Endothelial cell of hepatic sinusoid (primary cell): ENCODE data around the gene GOLGA1.
"Not testable (repeated sequence)": the region's sequence is repeated elsewhere in the genome, so short reads cannot be mapped to it uniquely, and the experiment has no call there.

Experiments
- in situ Hi-C: cut with HindIII; loops from 2 replicates; pipeline ENCODE4 v1.10.0; 2017; ENCODE audit warnings: low sequenced_read_pairs

The GOLGA1 gene, protein sequence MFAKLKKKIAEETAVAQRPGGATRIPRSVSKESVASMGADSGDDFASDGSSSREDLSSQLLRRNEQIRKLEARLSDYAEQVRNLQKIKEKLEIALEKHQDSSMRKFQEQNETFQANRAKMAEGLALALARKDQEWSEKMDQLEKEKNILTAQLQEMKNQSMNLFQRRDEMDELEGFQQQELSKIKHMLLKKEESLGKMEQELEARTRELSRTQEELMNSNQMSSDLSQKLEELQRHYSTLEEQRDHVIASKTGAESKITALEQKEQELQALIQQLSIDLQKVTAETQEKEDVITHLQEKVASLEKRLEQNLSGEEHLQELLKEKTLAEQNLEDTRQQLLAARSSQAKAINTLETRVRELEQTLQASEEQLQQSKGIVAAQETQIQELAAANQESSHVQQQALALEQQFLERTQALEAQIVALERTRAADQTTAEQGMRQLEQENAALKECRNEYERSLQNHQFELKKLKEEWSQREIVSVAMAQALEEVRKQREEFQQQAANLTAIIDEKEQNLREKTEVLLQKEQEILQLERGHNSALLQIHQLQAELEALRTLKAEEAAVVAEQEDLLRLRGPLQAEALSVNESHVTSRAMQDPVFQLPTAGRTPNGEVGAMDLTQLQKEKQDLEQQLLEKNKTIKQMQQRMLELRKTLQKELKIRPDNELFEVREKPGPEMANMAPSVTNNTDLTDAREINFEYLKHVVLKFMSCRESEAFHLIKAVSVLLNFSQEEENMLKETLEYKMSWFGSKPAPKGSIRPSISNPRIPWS

DNA sequence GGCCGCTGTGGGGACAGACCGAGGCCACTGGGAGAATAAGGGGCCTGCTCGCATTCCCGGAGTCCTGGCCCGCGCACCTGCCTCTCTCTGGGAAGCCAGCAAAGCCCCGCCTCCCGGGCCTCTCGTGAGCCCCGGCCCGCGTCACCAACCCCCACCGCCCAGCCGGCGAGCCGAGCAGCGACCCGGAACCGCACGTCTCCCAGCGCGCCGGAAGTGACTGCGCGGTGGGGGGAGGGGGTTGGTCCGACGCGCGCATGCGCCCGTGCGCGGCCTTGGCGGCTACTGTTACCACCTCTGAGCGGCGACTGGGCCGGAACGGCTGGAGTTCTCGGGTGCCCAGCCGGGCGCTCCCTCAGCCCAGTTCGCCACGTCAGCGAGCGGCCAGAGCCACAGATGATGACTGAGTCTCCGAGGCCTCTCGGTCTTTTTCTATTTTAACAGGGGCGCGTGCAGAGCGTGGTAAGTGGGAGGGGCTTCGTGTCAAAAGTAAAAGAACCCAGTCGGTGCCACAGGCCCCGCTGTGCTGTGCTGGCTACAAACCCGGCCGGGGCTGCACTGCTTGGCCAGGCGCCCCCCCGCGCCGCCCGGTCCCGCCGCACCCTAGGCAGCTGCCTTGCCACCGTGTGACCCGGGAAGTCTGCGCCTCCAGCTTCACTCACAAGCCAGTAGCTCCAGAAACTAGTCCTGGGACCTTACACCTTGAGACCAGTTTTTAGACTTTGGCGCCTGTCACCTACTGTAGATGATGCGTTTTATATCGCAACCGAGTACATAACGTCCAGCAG is at the start of gene GOLGA1:
TSS of gene GOLGA1 (minus strand) at position 190 of the 785 bp plus-strand sequence. CDS start 2,372 bp downstream, outside the sequence.
- in situ Hi-C loops = no loop called here

DNA sequence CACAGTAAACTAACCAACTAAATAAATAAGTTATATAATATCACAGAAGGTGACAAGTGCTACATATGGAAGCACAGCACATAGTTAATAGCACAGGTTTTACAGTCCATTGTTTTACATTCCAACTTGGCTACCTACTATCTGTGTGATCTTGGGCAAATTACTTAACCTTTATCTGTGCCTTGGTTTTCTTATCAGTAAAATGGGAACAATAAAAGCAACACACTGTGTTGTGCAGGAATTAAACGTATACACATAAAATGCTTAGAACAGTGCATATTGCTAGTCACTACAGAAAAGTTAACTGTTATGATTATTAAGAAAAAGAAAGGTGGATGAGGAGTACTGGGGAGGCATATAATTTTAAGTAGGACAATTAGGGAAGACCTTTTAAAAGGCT is 42.8 kb upstream of the GOLGA1 start:
- in situ Hi-C loops = no loop called here

DNA sequence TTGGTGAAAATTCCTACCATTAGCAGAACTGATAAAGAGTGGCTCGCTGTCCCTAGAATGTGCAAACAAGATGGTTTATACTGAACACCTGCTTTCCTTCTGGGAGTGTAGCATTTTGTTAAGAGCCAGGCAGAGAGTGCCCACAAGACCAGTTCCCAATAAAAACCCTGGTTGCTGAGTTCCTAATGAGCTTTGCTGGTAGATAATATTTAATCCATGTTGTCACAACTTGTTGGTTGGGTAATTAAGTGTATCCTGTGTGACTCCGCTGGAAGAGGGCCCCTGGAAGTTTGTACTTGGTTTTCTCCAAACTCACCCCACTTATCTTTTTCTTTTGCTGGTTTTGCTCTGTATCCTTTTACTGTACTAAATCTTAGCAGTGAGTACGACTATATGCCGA is 39.5 kb upstream of the GOLGA1 start:
- in situ Hi-C loops = no loop called here

DNA sequence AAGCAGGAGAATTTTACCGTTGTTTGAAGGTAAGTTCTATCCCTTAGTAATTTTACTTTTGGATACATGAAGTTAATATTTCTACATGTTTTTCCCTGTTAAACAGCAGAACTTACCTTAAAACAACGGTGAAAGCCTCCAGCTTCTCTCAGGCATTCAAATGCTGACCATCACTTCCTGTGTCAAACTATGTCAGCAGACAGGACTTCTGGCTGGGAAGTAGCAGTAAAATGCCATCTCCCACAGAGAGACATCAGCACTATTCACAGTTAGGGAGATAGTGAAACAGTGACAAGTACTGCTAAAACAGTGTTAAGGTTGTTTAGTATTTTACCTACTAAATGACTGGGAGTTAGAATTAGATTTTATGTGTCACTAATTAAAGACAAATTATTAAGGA is 34.2 kb upstream of the GOLGA1 start:
- in situ Hi-C loops = no loop called here

DNA sequence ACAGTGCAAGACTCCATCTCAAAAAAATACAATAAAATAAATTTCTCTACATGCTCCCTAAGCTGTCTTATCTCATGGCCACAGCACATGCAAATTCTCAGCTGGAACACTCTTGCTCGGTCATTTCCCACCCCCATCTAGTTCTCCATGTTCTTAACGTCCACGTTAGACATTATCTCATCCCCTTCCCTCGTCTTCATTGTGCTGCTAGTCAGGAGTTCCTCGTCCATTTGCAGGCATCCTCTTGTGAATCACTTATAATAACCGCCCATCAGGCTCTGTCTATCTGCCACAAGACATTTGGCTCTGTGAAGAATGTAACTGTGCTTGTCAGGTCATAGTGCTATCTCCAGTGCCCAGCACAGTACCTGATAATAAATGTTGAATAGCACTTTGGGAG is 32.9 kb upstream of the GOLGA1 start:
- in situ Hi-C loops = loop anchor here (5.0 kb wide), 1 partner anchor 83 kb away; no protein-coding TSS in a partner anchor

GRCh38 chr9:124972241-124972770 is 31.4 kb upstream of the GOLGA1 start:
- in situ Hi-C loops = loop anchor here (5.0 kb wide), 1 partner anchor 85 kb away; no protein-coding TSS in a partner anchor

GRCh38 chr9:124969401-124969800 is 28.5 kb upstream of the GOLGA1 start:
- in situ Hi-C loops = no loop called here

DNA sequence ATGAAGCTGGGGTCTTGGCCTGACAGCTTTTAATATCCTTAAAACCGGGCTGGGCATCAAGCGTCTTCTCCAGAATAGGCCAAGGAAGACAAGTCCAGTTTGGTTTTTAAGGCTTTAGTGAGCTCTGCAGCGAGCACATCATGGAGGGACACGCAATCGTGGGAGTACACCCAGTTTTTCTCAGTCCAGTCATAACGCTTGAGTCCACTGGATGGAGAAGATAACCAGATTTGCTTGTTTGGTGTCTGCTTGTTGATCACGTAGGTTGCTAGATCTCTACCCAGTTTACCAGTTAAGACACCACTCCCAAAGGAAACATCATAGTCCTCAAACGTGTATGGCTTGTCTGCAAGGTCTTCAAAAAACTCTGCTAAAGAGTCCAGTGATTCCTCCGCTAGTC is 27.4 kb upstream of the GOLGA1 start:
- in situ Hi-C loops = no loop called here

- in situ Hi-C loops = not testable (repeated sequence)
Measured at GRCh38 chr9:124965775-124966568, 25.1 kb upstream of the GOLGA1 start.

DNA sequence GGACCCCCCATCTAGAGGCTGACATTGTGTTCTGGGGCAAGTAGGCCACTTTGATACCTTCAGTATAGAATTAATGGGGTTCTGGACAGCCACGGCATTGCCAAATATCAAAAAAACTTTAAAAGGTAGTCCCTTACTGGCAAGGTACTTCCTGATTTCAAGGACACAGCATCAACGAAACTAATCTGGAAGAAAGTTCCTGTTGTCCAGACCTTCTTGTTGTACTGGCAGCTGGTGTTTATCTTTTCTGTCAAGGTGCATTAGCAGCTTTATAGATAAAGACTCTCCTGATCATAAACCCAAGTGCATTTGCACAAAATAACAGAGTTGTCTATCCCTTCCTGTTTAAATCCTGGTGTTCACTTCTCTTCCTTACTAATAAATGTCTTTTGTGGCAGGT is 23.7 kb upstream of the GOLGA1 start:
- in situ Hi-C loops = no loop called here

GRCh38 chr9:124964056-124964455 is 23.2 kb upstream of the GOLGA1 start:
- in situ Hi-C loops = no loop called here

- in situ Hi-C loops = no loop called here
Measured at GRCh38 chr9:124960409-124960752, 19.5 kb upstream of the GOLGA1 start.

- in situ Hi-C loops = not testable (repeated sequence)
Measured at GRCh38 chr9:124959671-124960408, 19.0 kb upstream of the GOLGA1 start.

DNA sequence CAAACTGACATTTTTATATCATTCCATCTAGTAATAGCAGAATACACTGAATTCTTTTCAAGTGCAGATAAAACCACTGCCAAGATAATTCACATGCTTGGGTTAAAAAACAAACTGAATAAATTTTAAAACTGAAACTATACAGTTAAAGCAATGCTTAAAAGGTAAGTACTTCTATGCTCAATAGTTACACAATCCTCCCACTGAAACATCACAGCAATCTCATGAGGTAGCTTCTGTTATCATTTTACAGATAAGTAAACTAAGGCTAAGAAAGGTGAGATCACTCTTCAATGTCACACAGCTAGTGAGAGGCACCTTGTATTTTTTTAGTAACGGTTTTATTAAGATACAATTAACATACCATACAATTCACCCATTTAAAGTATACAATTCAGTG is 13.4 kb upstream of the GOLGA1 start:
- in situ Hi-C loops = no loop called here

- in situ Hi-C loops = no loop called here
Measured at GRCh38 chr9:124950050-124950718, 9.3 kb upstream of the GOLGA1 start.

DNA sequence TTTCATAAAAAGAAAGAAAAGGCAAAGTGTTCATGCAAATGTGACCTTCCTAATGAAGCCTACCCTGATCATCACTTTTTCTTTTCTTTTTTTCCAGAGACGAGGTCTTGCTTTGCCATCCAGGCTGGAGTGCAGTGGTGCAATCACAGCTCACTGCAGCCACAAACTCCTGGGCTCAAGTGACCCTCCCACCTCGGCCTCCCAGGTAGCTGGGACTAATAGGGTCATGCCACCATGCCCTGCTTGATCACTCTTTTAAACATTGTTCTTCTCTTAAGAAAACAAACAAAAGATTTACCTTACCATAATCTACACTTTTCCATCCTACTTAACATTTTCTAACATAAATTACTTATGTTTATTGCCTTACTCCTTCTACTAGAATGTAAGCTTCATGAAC is 8.5 kb upstream of the GOLGA1 start:
- in situ Hi-C loops = no loop called here

GRCh38 chr9:124947727-124948391 is 7.0 kb upstream of the GOLGA1 start:
- in situ Hi-C loops = no loop called here

GRCh38 chr9:124946167-124946566 is 5.3 kb upstream of the GOLGA1 start:
- in situ Hi-C loops = no loop called here
